H1 (cell line): ENCODE results near the gene SLC30A3. TPM values are rescaled to one million over a fixed set of nuclear protein-coding genes. Genes with fewer than 3 reads are reported as not detected.

Source experiments
- CTCF ChIA-PET: fragments of 300-600 bp; sonication (Branson Sonifier 250); formaldehyde crosslinking; loops from one replicate; lab custom pipeline; 2021; ENCODE audit not compliant: partially characterized antibody; lab: Charles Lee
- POLR2A ChIA-PET: fragments of 300-600 bp; sonication (Branson Sonifier 250); formaldehyde crosslinking; loops from one replicate; lab custom pipeline; 2021; ENCODE audit warnings: inconsistent platforms; ENCODE audit not compliant: partially characterized antibody; lab: Charles Lee
- DNase-seq, 2 experiments: peaks; one replicate each; pipeline versions ENCODE4 v3.0.0 to v3.0.0-alpha.2; 2010 to 2022; ENCODE audit warnings: low spot score in 2 of 2, low read depth in 1 of 2, mixed read lengths in 1 of 2
- FAIRE-seq: peaks from 2 replicates; lab custom pipeline; 2011; peaks lifted over from hg19 to GRCh38; lab: Jason Lieb, UNC
- H2AFZ ChIP-seq: 2 replicates; pipeline ENCODE4 v1.8.1; 2012; ENCODE audit warnings: low read length, inconsistent platforms
- H2AK5ac ChIP-seq: 2 replicates; pipeline ENCODE4 v1.6.1; 2013; ENCODE audit warnings: low read depth, low read length
- H2BK120ac ChIP-seq: replicated peaks from 2 replicates; pipeline ENCODE3; 2013; ENCODE audit warnings: low read depth, low read length, inconsistent platforms
- H2BK12ac ChIP-seq: 2 replicates; pipeline ENCODE4 v1.6.1; 2013; ENCODE audit warnings: low read depth, low read length
- H2BK15ac ChIP-seq: 2 replicates; pipeline ENCODE4 v1.6.1; 2013; ENCODE audit warnings: low read length
- H2BK20ac ChIP-seq: 2 replicates; pipeline ENCODE4 v1.6.1; 2013; ENCODE audit warnings: low read length
- H2BK5ac ChIP-seq: 2 replicates; pipeline ENCODE4 v1.6.1; 2013; ENCODE audit warnings: low read depth, low read length
- H3K14ac ChIP-seq: 2 replicates; pipeline ENCODE4 v1.6.1; 2013; ENCODE audit warnings: inconsistent platforms; ENCODE audit not compliant: insufficient read length
- H3K18ac ChIP-seq: 2 replicates; pipeline ENCODE4 v1.6.1; 2013; ENCODE audit warnings: low read length; ENCODE audit errors: extremely low read depth
- H3K23ac ChIP-seq: 2 replicates; pipeline ENCODE4 v1.6.1; 2013; ENCODE audit warnings: inconsistent platforms; ENCODE audit not compliant: insufficient read length
- H3K23me2 ChIP-seq: 2 replicates; pipeline ENCODE4 v1.6.1; 2013; ENCODE audit warnings: low read depth, low read length
- H3K27ac ChIP-seq: 2 replicates; pipeline ENCODE4 v1.6.1; 2011; ENCODE audit warnings: low read depth, low read length, inconsistent platforms
- H3K27me3 ChIP-seq, 4 experiments: replicated peaks in 1 of 4; 1 replicate in 1 of 4; 2 replicates in 3 of 4; pipeline versions ENCODE4 v1.6.1 to v1.8.1; 2011 to 2013; ENCODE audit warnings: low read length in 3 of 4, mild to moderate bottlenecking in 3 of 4, inconsistent platforms in 2 of 4, mixed read lengths in 2 of 4, moderate library complexity in 1 of 4; ENCODE audit not compliant: control insufficient read depth in 3 of 4, insufficient read depth in 3 of 4; ENCODE audit errors: extremely low read depth in 1 of 4
- H3K36me3 ChIP-seq, 4 experiments: 2 replicates each; pipeline versions ENCODE4 v1.6.1 to v1.8.1; 2011 to 2013; ENCODE audit warnings: mild to moderate bottlenecking in 4 of 4, low read length in 3 of 4, moderate library complexity in 2 of 4, control low read depth in 1 of 4, inconsistent platforms in 1 of 4; ENCODE audit not compliant: insufficient read depth in 4 of 4, control insufficient read depth in 2 of 4
- H3K4ac ChIP-seq: replicated peaks from 2 replicates; pipeline ENCODE3; 2013; ENCODE audit warnings: low read length, low read depth, mixed read lengths, inconsistent platforms; ENCODE audit not compliant: insufficient read length
- H3K4me1 ChIP-seq, 4 experiments: replicated peaks in 1 of 4; 1 replicate in 1 of 4; 2 replicates in 3 of 4; pipeline versions ENCODE4 v1.6.1 to v1.8.1; 2011 to 2013; ENCODE audit warnings: low read length in 3 of 4, inconsistent platforms in 2 of 4, mixed read lengths in 1 of 4; ENCODE audit not compliant: insufficient read depth in 4 of 4, control insufficient read depth in 3 of 4
- H3K4me2 ChIP-seq, 2 experiments: 2 replicates each; pipeline versions ENCODE4 v1.6.1 to v1.8.1; 2011 to 2013; ENCODE audit warnings: low read depth in 2 of 2, low read length in 2 of 2, control low read depth in 1 of 2, inconsistent platforms in 1 of 2, mild to moderate bottlenecking in 1 of 2; ENCODE audit not compliant: insufficient read depth in 1 of 2
- H3K4me3 ChIP-seq, 4 experiments: fragments of 200-600, 300-600 bp in 1 of 4; sonication (generic), shearing (Covaris generic), sonication (Bioruptor Twin) in 1 of 4; 2 replicates each; pipeline versions ENCODE4 v1.5.1 to v1.8.1; 2011 to 2016; ENCODE audit warnings: low read length in 4 of 4, low read depth in 3 of 4, control low read depth in 2 of 4, inconsistent platforms in 2 of 4, mild to moderate bottlenecking in 2 of 4, mixed read lengths in 1 of 4, moderate library complexity in 1 of 4; ENCODE audit not compliant: insufficient read depth in 2 of 4; ENCODE audit errors: extremely low read depth in 1 of 4
- H3K56ac ChIP-seq: replicated peaks from 2 replicates; pipeline ENCODE3; 2013; ENCODE audit warnings: low read depth, mild to moderate bottlenecking, mixed read lengths, low read length, inconsistent platforms; ENCODE audit not compliant: insufficient read length
- H3K79me1 ChIP-seq: 2 replicates; pipeline ENCODE4 v1.6.1; 2013; ENCODE audit warnings: low read depth, low read length, control low read depth
- H3K79me2 ChIP-seq, 2 experiments: 2 replicates each; pipeline versions ENCODE4 v1.6.1 to v1.8.1; 2012 to 2013; ENCODE audit warnings: low read length in 2 of 2, mild to moderate bottlenecking in 2 of 2, inconsistent platforms in 1 of 2; ENCODE audit not compliant: insufficient read depth in 2 of 2, control insufficient read depth in 1 of 2
- H3K9ac ChIP-seq, 4 experiments: replicated peaks in 1 of 4; 1 replicate in 1 of 4; 2 replicates in 3 of 4; pipeline versions ENCODE4 v1.6.1 to v1.8.1; 2011 to 2013; ENCODE audit warnings: low read depth in 3 of 4, low read length in 3 of 4, control low read depth in 2 of 4, mild to moderate bottlenecking in 2 of 4, moderate library complexity in 2 of 4, inconsistent platforms in 1 of 4; ENCODE audit errors: extremely low read depth in 1 of 4
- H3K9me3 ChIP-seq, 2 experiments: 2 replicates each; pipeline versions ENCODE4 v1.6.1 to v1.8.1; 2012 to 2013; ENCODE audit warnings: mild to moderate bottlenecking in 2 of 2, moderate library complexity in 2 of 2, control low read depth in 1 of 2, inconsistent platforms in 1 of 2, low read depth in 1 of 2, low read length in 1 of 2, mixed read lengths in 1 of 2; ENCODE audit not compliant: insufficient read depth in 2 of 2
- H4K20me1 ChIP-seq, 2 experiments: replicated peaks in 1 of 2; 2 replicates each; pipeline versions ENCODE3 to v1.8.1; 2011 to 2013; ENCODE audit warnings: inconsistent platforms in 2 of 2, low read length in 2 of 2, mild to moderate bottlenecking in 1 of 2; ENCODE audit not compliant: insufficient read depth in 2 of 2, control insufficient read depth in 1 of 2
- H4K5ac ChIP-seq: 2 replicates; pipeline ENCODE4 v1.6.1; 2013; ENCODE audit warnings: low read length, low read depth, mixed read lengths, inconsistent platforms; ENCODE audit not compliant: insufficient read length
- H4K8ac ChIP-seq: 2 replicates; pipeline ENCODE4 v1.8.0; 2013; ENCODE audit warnings: mild to moderate bottlenecking, moderate library complexity, low read length, inconsistent platforms; ENCODE audit not compliant: insufficient read depth; ENCODE audit errors: extremely low read depth
- H4K91ac ChIP-seq: replicated peaks from 2 replicates; pipeline ENCODE3; 2013; ENCODE audit warnings: low read length, mixed read lengths, inconsistent platforms; ENCODE audit not compliant: insufficient read length
- POLR2AphosphoS5 ChIP-seq: IDR thresholded peaks from 2 replicates; pipeline ENCODE4 v1.6.1; 2011; ENCODE audit warnings: low read depth, low read length
- WGBS, 2 experiments: shearing (Covaris generic) in 1 of 2; methylation state at CpG; one replicate each; pipeline versions ENCODE4 v1.1.6 to v1.1.7; 2013 to 2015; ENCODE audit warnings: low lambda C conversion rate in 2 of 2, mixed read lengths in 2 of 2, inconsistent platforms in 1 of 2, low coverage in 1 of 2, missing lambda C conversion rate in 1 of 2; ENCODE audit not compliant: insufficient replicate concordance in 2 of 2, insufficient coverage in 1 of 2, insufficient read length in 1 of 2; ENCODE audit errors: extremely low coverage in 1 of 2, missing lambda C conversion rate in 1 of 2; 5-methylcytosine and 5-hydroxymethylcytosine counted together
- polyA plus RNA-seq, 7 experiments: library from polyadenylated mRNA; depleted of rRNA in 3 of 7; stranded (reverse) in 5 of 7; unstranded in 2 of 7; fragments of >200 nt in 5 of 7; fragments of 200-250 nt in 2 of 7; gene quantifications; 1 replicate in 5 of 7; 2 replicates in 1 of 7; 4 replicates in 1 of 7; pipeline versions ENCODE4 v1.2.1 to v1.2.3, GENCODE V29; 2011 to 2013; ENCODE audit warnings: missing spikeins in 2 of 7, mixed read lengths in 2 of 7
- total RNA-seq: library from RNA; stranded (reverse); fragmentation: NEBNext Ultra II Directional; extraction: Animal tissue kit (Norgen Biotek cat#: 25700); gene quantifications from 2 replicates; pipeline ENCODE4 v1.2.1, GENCODE V29; 2021

SLC30A3 gene
- total and polyA plus RNA-seq, 2 of the 8 experiments (the other 6 are each of a cell fraction or from before 2014, with no cell fraction given) = 15.2 to 30.7 TPM

DNA sequence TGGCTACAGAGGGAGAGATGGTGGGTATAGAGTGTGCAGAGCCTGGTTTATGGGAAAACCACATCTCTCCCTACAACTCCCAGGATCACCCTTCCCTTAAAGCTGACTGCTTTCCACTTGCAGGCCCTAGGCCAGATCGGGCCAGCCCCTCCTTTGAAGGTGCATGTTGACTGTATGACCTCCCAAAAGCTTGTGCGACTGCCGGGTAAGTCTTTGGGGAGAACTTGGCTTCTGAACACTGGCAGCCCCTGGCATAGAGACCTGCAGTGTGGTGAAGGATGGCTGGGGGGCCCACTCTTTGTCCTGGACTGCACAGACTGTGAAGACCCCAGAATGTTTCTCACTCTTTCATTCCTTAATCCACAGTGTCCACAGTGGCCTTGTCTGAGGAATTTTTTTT lies 26.2 kb downstream of the SLC30A3 start:
- CTCF ChIA-PET = interaction anchor here (0.8 to 6.9 kb wide), 8 partner anchors 11 to 66 kb away, joined by 3 to 55 read pairs (median 5); partner anchors contain the start of gene TRIM54

More for the DNA sequence above, 26.2 kb downstream of the SLC30A3 start:
- H3K9me3 ChIP-seq = no peaks in the 10 kb centered on the region
- H3K4me3 ChIP-seq = no peak overlapping the region
- H2AK5ac ChIP-seq = no peak overlapping the region
- FAIRE-seq = no peak
- H4K5ac ChIP-seq = no peak overlapping the region
- no peak for TF ChIP-seq POLR2AphosphoS5
- TF ChIP-seq, all 59 proteins: peak for 0
- Histone ChIP-seq H3K79me2 (no peaks in the 10 kb centered on the region), H2BK15ac (no peak overlapping the region), H4K91ac (no peak overlapping the region), H2BK5ac (no peak overlapping the region), H3K79me1 (no peaks in the 10 kb centered on the region), H2BK120ac (no peak overlapping the region), H3K4me2 (no peak overlapping the region), H3K23ac (no peak overlapping the region), H3K9ac (no peak overlapping the region), H3K4me1 (no peaks in the 10 kb centered on the region), H3K18ac (no peak overlapping the region), H3K4ac (no peak overlapping the region), H3K14ac (no peak overlapping the region), H2BK12ac (no peak overlapping the region), H4K20me1 (peaks cover 5 to 23% of the 10 kb centered on the region in 2 experiments), H3K36me3 (peaks cover 85 to 99% (median 96%) of the 10 kb centered on the region in 4 experiments), H2AFZ (no peak overlapping the region), H3K27me3 (no peaks in the 10 kb centered on the region), H4K8ac (no peak overlapping the region), H3K56ac (no peak overlapping the region), H3K27ac (no peak overlapping the region), H2BK20ac (no peak overlapping the region), H3K23me2 (no peaks in the 10 kb centered on the region)
- DNase-seq = no peak
- 93% methylated on average over 3 of the region's 3 CpGs; no CpG with 5 or more reads in 1 of the 2 experiments for WGBS, 2 experiments
- POLR2A ChIA-PET = interaction anchor here (0.6 to 32.6 kb wide), 8 partner anchors 8 to 120 kb away, joined by 3 to 835 read pairs (median 4); partner anchors contain the start of genes CAD and GTF3C2
